Lower lobe of right lung (tissue), 2 donors: ENCODE data around the gene IFNA6. TPM values are rescaled to one million over a fixed set of nuclear protein-coding genes. Genes with fewer than 3 reads are reported as not detected.
"Not testable (repeated sequence)": the region's sequence is repeated elsewhere in the genome, so short reads cannot be mapped to it uniquely, and the experiment has no call there.

Experiments used
- ATAC-seq, 2 donors: fragments of 200-7000 bp; cut with Tn5 transposase; one replicate each; pipeline ENCODE4 v1.9.1; 2020 to 2022; ENCODE audit warnings: mild to moderate bottlenecking in 2 of 2, moderate library complexity in 2 of 2
- DNase-seq: peaks from one replicate; pipeline ENCODE4 v3.0.0-alpha.2; 2020
- H3K27ac ChIP-seq: fragments of 200-600 bp; one replicate; pipeline ENCODE4 v1.8.0; 2022
- H3K27me3 ChIP-seq: fragments of 200-600 bp; one replicate; pipeline ENCODE4 v1.8.0; 2022; ENCODE audit warnings: low read depth
- H3K36me3 ChIP-seq: fragments of 200-600 bp; one replicate; pipeline ENCODE4 v1.8.0; 2022; ENCODE audit warnings: mild to moderate bottlenecking
- H3K4me1 ChIP-seq: fragments of 200-600 bp; one replicate; pipeline ENCODE4 v1.8.0; 2022
- H3K4me3 ChIP-seq: fragments of 200-600 bp; one replicate; pipeline ENCODE4 v1.8.0; 2022; ENCODE audit warnings: mild to moderate bottlenecking
- H3K9me3 ChIP-seq: fragments of 200-600 bp; one replicate; pipeline ENCODE4 v1.8.0; 2022
- CTCF ChIP-seq: fragments of 200-600 bp; IDR thresholded peaks from one replicate; pipeline ENCODE4 v1.8.0; 2022; ENCODE audit warnings: antibody characterized with exemption, mild to moderate bottlenecking
- intact Hi-C: fragments of 100-400 bp; cut with DNase I; formaldehyde crosslinking; loops from one replicate; pipeline ENCODE4 v1.11.0; 2022
- total RNA-seq: library from RNA; stranded (reverse); fragmentation: NEBNext Ultra II Directional; extraction: Animal tissue kit (Norgen Biotek cat#: 25700); gene quantifications from one replicate; pipeline ENCODE4 v1.2.1, GENCODE V29; 2021
- donor health status: DM: no; HTN: yes; CAD: no; lungs with severe emphysema.

Gene IFNA6
- total RNA-seq, 1 donor from 2014 or later: not detected

- no peak for TF ChIP-seq CTCF
- Histone ChIP-seq H3K27me3 (peaks cover 13% of the 10 kb centered on the region), H3K4me1 (peaks cover 12% of the 10 kb centered on the region), H3K36me3 (no peaks in the 10 kb centered on the region), H3K4me3 (no peak within 1 kb of the TSS), H3K27ac (no peak within 1 kb of the TSS), H3K9me3 (no peaks in the 10 kb centered on the region)
- intact Hi-C loops: no loop called here
- no peak for DNase-seq
- no peak for ATAC-seq
Observed at GRCh38 chr9:21385131-21385670, 34.5 kb upstream of the IFNA6 start, which contains the start of gene IFNA2. Gene IFNA2, minus strand, starts transcription at chr9:21385398. Its CDS starts 69 bp downstream, at chr9:21385329.

GRCh38 chr9:21383627-21384026, 32.9 kb upstream of the IFNA6 start:
- ATAC-seq (no peak), DNase-seq (no peak)
- Histone ChIP-seq H3K4me1 (peaks cover 12% of the 10 kb centered on the region), H3K4me3 (no peak overlapping the region), H3K27me3 (peaks cover 13% of the 10 kb centered on the region), H3K27ac (no peak overlapping the region), H3K9me3 (no peaks in the 10 kb centered on the region), H3K36me3 (no peaks in the 10 kb centered on the region)
- no peak for TF ChIP-seq CTCF
- intact Hi-C loops: no loop called here

GRCh38 chr9:21381448-21382339, 31.0 kb upstream of the IFNA6 start:
- H3K9me3 ChIP-seq: no peaks in the 10 kb centered on the region
- no peaks in the 10 kb centered on the region for H3K36me3 ChIP-seq
- H3K4me3 ChIP-seq: peak overlapping the region; percentile 1
- peaks cover 12% of the 10 kb centered on the region for H3K4me1 ChIP-seq
- no peak for TF ChIP-seq CTCF
- DNase-seq (no peak), ATAC-seq (peak; percentile 59 to 63)
- intact Hi-C loops: no loop called here
- H3K27me3 ChIP-seq: no peaks in the 10 kb centered on the region
- no peak overlapping the region for H3K27ac ChIP-seq

- H3K27me3 ChIP-seq, H3K9me3 ChIP-seq, H3K36me3 ChIP-seq, H3K4me1 ChIP-seq, intact Hi-C loops, DNase-seq, H3K27ac ChIP-seq, H3K4me3 ChIP-seq, ATAC-seq: not testable (repeated sequence)
Observed at GRCh38 chr9:21371467-21371866, 20.8 kb upstream of the IFNA6 start.

- Histone ChIP-seq H3K4me1 (no peaks in the 10 kb centered on the region), H3K27ac (no peak within 1 kb of the TSS), H3K36me3 (no peaks in the 10 kb centered on the region), H3K4me3 (no peak within 1 kb of the TSS), H3K9me3 (no peaks in the 10 kb centered on the region), H3K27me3 (peaks cover 4% of the 10 kb centered on the region)
- DNase-seq: no peak
- no peak for ATAC-seq
- intact Hi-C loops: no loop called here
- TF ChIP-seq CTCF: no peak
Observed at GRCh38 chr9:21367957-21368356, 17.3 kb upstream of the IFNA6 start, which contains the start of gene IFNA13. Gene IFNA13, minus strand, starts transcription at chr9:21368057. Its CDS starts 47 bp downstream, at chr9:21368010.

GRCh38 chr9:21367169-21367568, 16.5 kb upstream of the IFNA6 start:
- H3K4me3 ChIP-seq, DNase-seq, H3K27ac ChIP-seq, H3K9me3 ChIP-seq, H3K36me3 ChIP-seq, intact Hi-C loops, H3K4me1 ChIP-seq, ATAC-seq, H3K27me3 ChIP-seq: not testable (repeated sequence)
